HPDE6-E6E7 (cell line): ENCODE data around the gene CCDC136.

ENCODE experiments used
- DNase-seq: peaks from one replicate; pipeline ENCODE4 v3.0.0; 2011; ENCODE audit warnings: missing footprints; ENCODE audit errors: extremely low spot score

Gene CCDC136

GRCh38 chr7:128805225-128805624 lies 13.5 kb downstream of the CCDC136 start:
- no peak for DNase-seq

- DNase-seq: no peak
Observed at GRCh38 chr7:128807191-128807590, 15.4 kb downstream of the CCDC136 start.

GRCh38 chr7:128809363-128809762 lies 17.6 kb downstream of the CCDC136 start:
- no peak for DNase-seq

GRCh38 chr7:128810473-128810872 lies 18.7 kb downstream of the CCDC136 start:
- DNase-seq: no peak

- DNase-seq: no peak
Observed at GRCh38 chr7:128810997-128811396, 19.2 kb downstream of the CCDC136 start.

GRCh38 chr7:128811631-128812430 lies 20.1 kb downstream of the CCDC136 start:
- no peak for DNase-seq

GRCh38 chr7:128812514-128813168 lies 20.9 kb downstream of the CCDC136 start:
- no peak for DNase-seq

GRCh38 chr7:128814499-128814898 lies 22.7 kb downstream of the CCDC136 start:
- DNase-seq: no peak

GRCh38 chr7:128815289-128815942 lies 23.6 kb downstream of the CCDC136 start:
- DNase-seq: no peak

GRCh38 chr7:128818694-128819093 lies 26.9 kb downstream of the CCDC136 start:
- no peak for DNase-seq

- no peak for DNase-seq
Observed at GRCh38 chr7:128821724-128822123, 30.0 kb downstream of the CCDC136 start.

GRCh38 chr7:128826512-128826911 lies 34.7 kb downstream of the CCDC136 start:
- DNase-seq: no peak

- DNase-seq: no peak
Observed at GRCh38 chr7:128826916-128827247, 35.1 kb downstream of the CCDC136 start.

- peak; percentile 76 for DNase-seq
Observed at GRCh38 chr7:128827248-128827958, 35.6 kb downstream of the CCDC136 start.

- peak; percentile 60 for DNase-seq
Observed at GRCh38 chr7:128827971-128828711, 36.4 kb downstream of the CCDC136 start.

- peak; percentile 36 for DNase-seq
Observed at GRCh38 chr7:128829391-128830166, 37.8 kb downstream of the CCDC136 start.

- peak; percentile 34 for DNase-seq
Observed at GRCh38 chr7:128830231-128831177, 38.7 kb downstream of the CCDC136 start, which contains the start of gene FLNC. FLNC (plus strand) TSS chr7:128830406; CDS start chr7:128830638, 232 bp downstream.

- DNase-seq: no peak
Observed at GRCh38 chr7:128831178-128831993, 39.6 kb downstream of the CCDC136 start.
